NCI-H2196 (cell line): ENCODE data around the gene C4orf50.

Source experiments
- DNase-seq: peaks from one replicate; lab custom pipeline; 2025; ENCODE audit not compliant: unreplicated experiment; lab: John Stamatoyannopoulos, UW

Gene C4orf50

DNA sequence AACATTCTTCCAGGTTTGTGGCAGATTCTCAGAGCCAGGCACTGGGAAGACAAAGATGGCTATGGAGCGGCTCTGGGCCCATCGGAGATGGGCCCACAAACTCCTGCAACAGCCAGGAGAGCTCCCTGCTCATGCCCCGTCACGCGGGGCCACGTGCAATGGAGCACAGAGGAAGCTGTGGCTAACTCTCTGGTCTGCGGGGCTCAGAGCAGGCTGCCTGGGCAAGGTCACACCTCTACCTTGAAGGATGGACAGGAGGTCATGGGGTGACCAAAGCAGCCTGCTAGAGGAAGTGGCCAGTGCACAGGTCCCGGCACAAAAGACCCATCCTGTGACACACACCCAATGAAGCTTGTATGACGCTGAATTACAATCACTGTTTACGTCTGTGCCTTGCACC, 45.2 kb downstream of the C4orf50 start:
- no peak for DNase-seq

DNA sequence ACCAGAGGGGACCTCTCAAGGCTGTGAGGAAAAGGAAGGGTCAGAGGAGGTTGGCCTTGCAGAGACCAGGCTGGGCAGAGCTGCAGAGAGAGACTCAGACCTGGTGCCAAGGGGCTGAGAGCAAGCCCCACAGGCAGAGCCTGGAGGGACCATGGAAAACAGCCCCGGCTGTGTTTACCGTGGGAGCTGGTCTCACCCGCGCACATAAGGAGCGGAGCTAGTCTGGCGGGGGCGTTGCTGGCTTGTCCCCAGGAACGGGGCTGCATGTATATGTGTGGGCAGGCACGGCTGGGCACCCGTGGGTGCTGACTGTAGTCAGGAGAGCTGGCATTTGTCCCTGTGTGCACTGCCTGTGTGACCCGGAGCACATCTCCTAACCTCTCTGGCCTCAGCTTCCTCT, 45.7 kb downstream of the C4orf50 start:
- no peak for DNase-seq

DNA sequence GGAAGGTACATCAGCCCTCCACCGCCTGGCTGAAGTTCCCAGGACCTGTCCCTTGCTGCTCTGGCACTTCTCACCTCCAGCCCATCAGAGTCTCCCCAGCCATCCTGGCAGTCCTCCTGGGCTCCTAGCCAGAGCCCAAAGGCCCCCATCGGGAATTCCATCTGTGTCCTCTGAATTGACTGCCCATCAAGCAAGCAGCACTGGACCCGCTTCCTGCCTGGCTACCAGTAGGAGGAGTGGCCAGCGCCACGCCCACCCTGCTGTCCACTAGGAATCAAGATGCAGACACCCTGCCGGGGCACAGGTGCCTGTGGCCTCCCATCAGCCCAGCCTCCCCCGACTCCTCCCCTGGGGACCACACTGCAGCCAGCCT, 47.2 kb downstream of the C4orf50 start:
- DNase-seq, result peak; percentile 26

DNA sequence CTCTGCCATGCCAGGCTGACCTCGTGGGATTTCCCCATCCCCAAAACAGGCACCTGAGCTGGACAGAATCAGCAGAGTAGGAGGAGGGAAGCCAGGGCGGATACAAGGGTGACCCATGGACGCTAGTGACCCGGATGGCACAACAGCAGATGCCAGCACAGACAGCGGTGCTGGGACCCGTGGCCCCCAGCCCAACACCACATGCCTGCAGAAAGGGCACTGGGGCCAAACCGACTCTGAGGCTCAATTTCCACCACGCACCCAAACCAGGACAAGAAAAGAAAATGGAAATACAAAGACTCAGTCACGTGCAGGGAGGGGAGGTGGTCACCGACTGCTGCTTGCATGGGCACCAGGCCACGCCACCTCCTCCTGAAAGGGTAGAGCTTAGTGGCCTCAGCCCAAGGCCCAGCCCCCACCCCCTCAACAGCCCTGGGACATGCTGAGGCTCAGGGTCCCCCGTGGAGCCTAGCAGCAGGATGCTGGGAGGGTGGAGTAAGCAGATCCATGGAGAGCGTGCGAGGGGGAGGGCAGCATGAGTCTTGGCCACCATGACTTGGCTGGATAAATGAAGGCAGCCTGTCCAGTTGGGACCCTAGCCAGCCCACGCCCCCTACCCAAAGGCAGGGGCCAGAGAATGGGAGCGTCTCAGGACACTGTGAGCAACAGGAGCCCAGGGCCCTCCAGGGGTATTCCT, 47.7 kb downstream of the C4orf50 start:
- no peak for DNase-seq

DNA sequence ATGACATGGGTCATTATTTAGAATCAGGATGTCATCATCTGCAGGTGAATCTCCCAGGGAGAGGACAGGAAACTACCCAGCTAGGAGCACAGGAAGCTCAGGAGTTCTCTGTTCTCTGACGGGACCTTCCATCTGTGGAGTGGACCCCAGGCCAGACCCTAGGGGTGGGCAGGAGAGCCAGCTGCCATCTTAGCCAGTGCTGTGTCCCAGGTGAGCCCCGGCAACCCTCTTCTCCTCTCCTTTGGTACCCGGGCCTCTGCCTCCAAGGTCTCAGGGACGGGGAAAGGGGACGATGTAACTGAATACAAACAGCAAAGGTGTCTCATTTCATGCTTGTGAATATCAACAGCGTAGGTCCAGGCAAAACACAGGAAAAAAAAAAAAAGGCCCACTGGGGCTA, 48.5 kb downstream of the C4orf50 start:
- no peak for DNase-seq

DNA sequence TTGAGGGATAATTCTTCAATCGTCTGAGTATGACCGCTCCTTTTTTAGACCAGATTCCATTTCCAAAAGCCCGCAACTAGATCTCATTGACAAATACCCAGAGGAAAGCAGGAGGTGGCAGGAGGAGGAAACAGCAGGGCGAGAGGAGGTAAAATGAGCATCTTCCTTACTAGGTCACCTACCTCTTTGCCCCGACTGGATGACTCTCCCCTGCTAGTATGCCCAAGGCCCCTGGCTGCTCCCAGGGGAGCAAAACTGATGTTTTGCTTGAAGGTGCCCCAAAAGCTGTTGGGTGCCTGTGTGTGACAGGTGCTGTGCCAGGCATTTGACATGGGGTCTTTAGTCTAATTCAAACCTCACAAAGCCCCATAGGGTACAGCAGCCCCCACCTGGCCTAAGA, 48.9 kb downstream of the C4orf50 start:
- no peak for DNase-seq

DNA sequence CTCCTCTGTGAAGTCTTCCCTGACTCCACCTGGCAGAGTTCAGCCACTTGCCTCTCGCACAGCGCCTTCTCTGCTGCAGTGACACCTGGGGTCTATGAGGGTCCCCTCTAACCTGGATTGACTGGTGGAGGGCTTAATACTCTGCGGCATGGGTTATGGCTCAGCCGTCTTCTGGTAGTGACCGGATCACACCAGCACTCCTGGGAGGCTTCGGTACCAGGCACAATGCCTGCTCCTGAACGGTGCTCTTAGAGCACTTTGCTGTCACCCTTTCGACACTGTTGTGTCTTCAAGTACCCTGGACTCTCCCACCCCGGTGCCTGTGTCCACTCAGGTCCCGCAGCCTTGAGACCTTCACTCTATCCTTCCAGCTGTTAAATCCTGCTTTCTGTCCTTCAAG, 50.0 kb downstream of the C4orf50 start:
- no peak for DNase-seq

DNA sequence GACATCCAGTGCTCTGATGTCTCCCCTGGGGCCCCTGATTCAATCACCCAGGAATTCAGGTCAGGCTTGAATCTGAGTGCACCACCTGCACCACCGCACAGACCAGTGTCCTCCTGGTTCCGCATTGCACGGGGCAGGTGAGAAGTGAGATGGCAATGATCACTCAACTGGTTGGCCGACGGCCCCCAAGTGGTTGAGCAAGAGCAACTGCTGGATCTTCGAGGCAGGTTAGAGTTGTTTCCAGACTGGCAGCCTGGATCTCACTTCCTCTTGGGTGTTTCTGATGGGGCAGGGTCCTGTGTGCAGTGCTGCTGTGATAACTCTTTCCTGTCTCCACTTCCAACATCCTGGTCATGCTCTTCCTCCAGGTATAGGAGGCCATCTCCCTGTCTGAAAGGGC, 50.4 kb downstream of the C4orf50 start:
- DNase-seq, result no peak

DNA sequence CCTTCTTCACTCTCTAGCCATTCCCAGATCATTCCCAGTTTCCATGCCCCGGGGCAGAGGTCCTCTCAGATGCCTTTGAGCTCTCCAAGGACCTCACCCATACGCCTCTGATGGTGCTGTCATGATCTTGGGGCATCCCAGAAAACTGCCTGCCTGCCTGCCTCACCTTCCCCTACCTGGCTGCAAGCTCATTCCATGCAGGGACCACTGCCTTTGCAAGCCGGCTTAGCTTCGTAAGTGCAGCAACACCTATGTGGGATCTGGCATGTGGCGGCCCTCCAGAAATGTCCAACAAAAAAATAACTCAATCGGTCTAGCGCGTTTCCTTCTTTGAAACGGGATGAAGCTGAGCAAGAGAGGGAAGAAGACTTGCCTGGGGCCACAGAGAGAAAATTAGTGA, 53.0 kb downstream of the C4orf50 start:
- DNase-seq, result no peak

DNA sequence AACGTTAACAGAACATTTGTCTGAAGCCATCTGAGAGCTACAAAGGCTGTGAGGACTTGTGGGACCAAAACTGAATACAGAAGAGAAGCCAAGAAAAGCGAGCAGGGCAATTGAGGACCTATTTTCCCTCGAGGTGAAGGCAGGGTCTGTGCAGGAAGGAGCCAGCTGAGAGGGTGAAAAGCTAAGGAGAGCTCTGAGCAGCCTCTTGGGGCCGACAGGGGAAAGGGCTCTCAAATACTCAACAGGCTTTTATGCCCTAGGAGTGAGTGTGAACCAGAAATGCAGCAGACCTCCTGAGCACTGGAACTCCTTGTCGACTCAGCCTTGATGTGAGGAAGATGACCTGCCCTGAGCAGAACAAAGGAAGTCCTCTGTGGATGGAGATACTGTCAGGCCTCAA, 54.2 kb downstream of the C4orf50 start:
- no peak for DNase-seq

DNA sequence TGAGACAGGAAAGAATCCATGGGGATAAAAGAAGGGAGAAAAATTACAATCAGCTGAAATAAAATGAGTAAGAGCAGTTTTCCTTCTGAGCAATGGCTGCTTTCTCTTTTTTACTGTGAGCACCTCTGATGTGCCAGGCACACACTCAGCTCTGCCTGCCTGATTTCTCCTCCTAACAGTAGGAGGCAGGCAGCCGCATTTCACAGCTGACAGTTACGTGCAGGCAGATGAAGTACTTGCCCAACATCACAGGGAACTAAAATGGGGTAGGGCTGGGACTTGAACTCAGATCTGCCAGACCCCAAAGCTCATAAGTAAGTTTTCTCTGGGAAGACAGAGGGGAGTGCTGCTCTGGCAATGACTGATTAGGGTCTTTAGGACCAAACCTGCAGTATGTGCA, 54.6 kb downstream of the C4orf50 start:
- no peak for DNase-seq

DNA sequence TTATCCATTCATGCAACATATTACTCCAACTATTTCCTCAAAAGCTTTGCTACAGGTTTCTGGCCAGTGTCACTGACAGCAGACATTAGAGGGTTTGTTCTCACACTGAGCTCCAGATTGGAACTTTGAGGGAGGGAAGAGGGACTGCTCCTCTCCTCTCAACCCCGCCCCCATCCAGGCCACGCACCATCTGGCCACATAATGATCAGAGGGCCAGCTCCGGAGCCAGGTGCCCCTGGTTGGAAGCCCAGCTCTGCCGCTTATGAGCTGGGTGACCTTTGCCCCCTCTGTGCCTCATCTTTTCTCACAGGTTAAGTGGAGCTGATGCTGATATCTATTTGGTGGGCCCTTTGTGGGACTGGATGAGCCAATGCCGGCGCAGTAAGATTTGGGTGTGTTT, 55.8 kb downstream of the C4orf50 start:
- no peak for DNase-seq

DNA sequence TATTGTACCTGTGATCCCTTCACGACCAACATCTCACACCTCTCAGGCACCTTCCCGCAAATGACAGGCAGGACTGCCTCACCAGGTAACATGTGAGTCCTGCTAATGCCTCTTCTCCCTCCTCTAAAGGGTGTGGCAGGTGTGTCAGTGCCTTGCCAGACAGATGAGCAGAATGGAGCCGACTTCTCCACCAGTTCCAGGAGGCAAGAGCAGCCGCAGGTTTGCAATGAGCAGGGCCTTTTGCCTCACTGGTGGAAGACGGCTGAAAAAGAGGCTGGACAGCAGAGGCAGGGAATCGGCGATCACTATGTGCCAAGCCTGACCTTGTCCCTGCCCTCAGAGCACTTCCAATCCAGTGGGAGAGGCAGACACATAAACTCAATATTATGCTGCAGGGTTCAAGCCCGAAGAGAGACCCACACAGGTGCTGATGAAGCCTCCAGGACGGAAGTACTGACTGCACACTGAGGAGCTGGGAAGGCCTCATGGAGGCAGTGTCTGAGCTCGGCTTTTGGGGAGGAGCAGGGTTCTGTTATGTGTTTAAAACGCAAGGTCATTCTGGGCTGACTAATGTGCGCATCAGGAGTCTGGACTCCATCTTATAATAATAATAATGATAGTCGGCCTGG, 57.9 kb downstream of the C4orf50 start:
- DNase-seq, result no peak

DNA sequence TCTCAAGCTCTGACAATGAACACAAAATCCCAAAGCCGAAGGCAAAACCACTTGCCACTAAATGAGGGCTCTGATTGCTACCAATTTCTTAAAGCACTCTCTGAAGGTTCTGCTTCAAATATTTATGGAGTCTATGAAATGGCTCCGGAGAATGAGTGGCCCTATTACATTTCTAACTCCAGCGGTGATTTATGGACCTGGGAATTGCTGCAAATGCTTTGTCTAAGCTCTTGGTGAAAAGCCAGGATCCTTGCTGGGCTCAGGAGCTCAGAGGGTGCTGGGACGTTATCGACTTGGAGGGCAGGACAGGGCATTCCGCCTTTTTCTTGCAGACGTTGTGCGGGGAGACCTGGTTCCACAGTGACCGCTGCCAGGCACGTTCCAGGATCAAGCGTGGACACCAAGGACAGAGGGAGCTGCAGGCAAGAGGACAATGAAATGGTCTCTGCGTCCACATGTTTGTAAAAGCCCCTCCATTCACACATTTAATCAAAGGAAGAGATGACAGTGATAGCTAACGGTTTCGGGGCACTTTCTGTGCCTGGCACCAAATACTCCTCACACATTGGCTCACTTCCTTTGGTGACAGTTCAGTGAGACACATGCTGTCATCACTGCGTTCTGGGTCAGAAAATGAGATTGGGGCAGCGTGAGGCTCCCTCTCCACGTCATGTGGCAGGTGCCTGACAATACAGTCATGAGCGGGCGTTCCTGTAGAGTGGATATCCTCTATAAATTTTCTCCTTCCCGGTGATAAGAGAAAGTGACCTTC, 58.8 kb downstream of the C4orf50 start:
- no peak for DNase-seq

DNA sequence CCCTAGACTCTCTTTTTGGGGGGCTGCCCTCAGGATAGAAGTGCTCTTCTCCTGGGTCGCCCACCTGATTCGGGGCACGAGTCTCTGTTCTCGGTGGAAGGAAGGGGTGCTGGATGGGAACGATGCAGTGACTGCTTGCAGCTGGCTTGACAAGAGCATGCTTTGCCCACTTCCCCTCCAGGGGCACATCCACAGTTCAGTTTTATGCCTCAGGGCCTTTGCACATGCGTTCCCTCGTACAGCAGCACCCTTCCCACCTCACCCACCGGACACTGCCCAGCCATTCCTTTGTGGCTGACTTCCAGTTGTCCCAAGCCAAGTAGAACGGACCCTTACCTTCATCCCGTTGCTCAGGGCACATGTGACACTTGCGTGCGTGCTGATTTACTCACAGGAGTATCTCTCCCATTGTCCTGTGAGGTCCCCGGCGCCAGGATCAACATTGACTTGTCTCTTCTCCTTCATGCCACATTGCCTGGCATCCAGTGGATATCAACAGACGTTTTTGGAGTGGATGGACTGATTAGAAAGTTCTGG, 60.0 kb downstream of the C4orf50 start:
- no peak for DNase-seq

DNA sequence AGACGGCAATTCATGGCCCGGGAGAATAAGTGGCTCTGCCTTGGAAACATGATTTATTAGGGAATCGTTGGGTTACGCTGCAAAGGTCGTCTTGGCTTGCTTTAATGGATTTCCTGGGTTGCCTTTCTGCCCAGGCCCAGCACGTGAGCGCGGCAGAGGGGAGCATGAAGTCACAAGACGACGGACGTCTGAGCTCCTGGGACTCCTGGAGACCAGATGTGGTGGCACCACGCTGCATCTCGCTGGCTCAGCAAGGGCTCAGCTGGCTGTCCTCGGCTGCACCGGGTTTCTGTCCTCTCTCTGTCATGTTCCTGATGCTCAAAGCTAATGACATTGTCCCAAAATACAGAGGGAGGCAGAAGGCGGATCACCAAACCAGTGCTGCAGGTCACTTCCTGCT, 61.2 kb downstream of the C4orf50 start:
- no peak for DNase-seq

DNA sequence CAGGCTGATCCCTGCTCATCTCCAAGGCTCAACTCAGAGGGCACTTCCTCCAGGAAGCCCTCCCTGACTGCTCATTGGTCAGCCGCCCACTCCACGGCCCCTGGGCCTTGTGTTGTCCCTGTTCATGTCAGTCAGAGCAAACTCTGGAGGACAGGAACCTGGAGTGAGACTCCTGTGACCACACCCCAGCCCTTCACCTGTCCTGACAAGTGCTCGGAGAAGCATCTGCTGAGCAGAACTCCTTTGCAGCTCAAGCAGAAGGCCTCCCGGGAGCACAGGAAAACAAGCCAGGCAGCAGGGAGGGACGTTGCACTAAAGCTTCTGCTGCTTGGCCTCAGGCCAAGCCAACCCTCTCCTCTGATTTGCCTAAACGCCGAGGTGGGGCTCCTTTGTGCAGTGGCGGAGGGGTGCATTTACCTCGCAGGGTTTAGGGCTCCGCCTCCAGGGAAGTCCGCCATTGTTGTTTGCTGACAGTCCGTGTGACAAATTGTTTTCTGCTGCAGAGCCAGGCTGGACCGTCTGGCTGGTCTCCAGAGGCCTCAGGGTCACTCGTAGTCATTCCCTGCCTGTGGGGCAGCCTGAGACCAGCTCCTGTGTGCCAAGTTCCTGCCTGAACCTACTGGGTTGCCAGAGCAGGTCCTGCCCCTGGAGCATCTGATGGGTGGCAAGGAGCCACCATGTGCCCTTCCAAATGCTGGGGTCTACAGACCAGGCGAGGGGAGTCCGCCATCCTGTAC, 61.8 kb downstream of the C4orf50 start:
- peak; percentile 93 for DNase-seq

DNA sequence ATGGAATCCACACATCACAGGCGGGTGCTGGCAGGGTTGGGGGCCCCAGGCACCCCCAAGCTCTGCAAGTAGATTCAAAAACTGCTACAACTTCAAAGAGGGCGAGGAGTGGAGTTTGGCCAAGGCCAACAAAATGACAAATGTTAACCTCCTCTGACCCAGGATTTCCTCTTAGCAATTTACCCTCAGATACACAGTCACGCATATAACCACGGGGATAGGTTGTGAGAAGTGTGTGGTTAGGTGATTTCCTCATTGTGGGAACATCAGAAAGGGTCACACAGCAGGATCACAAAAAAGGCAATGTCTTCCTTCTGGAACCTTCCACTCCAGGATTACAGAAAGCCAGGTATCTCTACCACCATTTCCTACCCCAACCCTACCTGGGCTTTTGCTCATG, 62.4 kb downstream of the C4orf50 start:
- DNase-seq, result peak; percentile 36

DNA sequence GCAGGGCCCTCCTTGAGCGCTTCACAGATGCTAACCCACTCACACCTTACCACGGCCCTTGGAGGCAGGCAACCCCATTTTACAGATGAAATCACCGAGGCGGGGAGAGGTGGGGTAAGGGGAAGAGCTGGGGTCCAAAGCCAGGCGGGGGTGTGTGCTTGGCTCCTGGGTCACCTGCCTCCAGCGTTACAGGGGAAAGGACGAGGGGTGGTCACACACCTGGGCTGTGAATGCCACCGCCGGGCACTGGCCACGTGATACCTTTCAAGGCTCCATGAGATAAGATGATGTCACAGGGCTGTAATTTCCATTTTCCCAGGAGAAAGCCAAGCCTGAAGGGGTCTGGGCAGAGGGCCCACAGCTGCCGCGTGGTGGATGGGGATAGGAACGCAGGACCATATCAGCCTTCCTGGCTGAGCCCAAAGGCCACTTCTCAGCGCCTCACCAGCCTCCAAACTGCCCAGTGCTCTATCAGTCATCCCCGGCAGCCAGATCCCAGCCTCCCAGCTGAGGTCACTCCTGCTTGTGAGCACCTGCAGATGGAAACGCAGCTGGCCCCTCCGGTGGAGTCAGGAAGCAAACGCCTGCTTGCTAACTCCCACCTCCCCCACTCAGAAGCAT, 62.9 kb downstream of the C4orf50 start:
- peak; percentile 84 for DNase-seq

DNA sequence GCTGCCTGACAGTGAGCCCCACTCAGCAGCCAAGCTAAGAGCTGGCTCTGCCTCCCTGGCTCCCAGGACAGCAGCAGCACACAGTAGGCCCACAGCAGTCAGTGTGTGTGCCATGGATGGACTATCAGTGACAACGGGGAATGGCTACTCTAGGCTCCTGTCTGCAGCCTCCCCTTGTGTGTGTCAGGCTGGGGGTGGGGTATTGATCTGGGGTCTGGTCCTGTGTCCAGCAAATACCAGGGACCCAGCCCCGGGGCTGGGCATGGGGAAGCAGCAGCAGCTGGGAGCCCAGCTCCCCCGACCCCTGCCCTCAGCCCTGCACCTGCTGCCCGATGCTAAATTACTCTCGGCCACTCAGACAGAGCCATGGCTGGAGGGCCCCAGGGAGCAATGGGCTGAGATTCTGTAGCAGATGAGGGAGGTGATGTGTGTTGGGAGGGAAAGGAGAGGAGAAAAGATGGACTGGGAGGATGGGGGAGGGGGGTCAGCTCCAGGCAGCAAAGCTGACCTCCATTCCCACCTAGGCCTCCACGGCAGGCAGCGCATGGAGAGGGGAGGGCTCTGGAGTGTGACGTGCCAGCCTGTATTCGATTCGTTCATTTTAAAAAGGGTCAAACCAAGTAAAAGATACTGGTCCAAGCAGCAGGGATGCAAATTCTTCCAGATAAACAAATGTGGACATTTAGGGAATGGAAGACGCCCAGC, 64.0 kb downstream of the C4orf50 start:
- no peak for DNase-seq
